ENCODE results near the gene LAMA2. TPM values are rescaled to one million over a fixed set of nuclear protein-coding genes. Genes with fewer than 3 reads are reported as not detected.

LAMA2 gene
- total RNA-seq, 1 donor from 2014 or later, result 115 TPM

- ATAC-seq (ENCODE audit: poor library complexity), result peak; percentile 64
- intact Hi-C loops (cut with DNase I), result no loop called here
- DNase-seq, result no peak
Measured at GRCh38 chr6:129264480-129265045, 381.6 kb downstream of the LAMA2 start.

- DNase-seq (no peak), ATAC-seq (ENCODE audit: poor library complexity) (no peak)
- intact Hi-C loops (cut with DNase I), result no loop called here
Measured at GRCh38 chr6:129267028-129267427, 384.1 kb downstream of the LAMA2 start.

GRCh38 chr6:129269076-129269475 lies 386.1 kb downstream of the LAMA2 start:
- DNase-seq (no peak), ATAC-seq (ENCODE audit: poor library complexity) (no peak)
- intact Hi-C loops (cut with DNase I), result no loop called here

- DNase-seq (no peak), ATAC-seq (ENCODE audit: poor library complexity) (no peak)
- intact Hi-C loops (cut with DNase I), result no loop called here
Measured at GRCh38 chr6:129269891-129270290, 387.0 kb downstream of the LAMA2 start.

GRCh38 chr6:129270450-129270849 lies 387.5 kb downstream of the LAMA2 start:
- DNase-seq (no peak), ATAC-seq (ENCODE audit: poor library complexity) (no peak)
- intact Hi-C loops (cut with DNase I), result no loop called here

- no peak for DNase-seq
- intact Hi-C loops (cut with DNase I), result no loop called here
- no peak for ATAC-seq (ENCODE audit: poor library complexity)
Measured at GRCh38 chr6:129273161-129273560, 390.2 kb downstream of the LAMA2 start.

GRCh38 chr6:129276461-129276860 lies 393.5 kb downstream of the LAMA2 start:
- intact Hi-C loops (cut with DNase I), result no loop called here
- no peak for ATAC-seq (ENCODE audit: poor library complexity)
- no peak for DNase-seq

- DNase-seq, result no peak
- intact Hi-C loops (cut with DNase I), result no loop called here
- no peak for ATAC-seq (ENCODE audit: poor library complexity)
Measured at GRCh38 chr6:129276986-129277385, 394.0 kb downstream of the LAMA2 start.

GRCh38 chr6:129279343-129280292 lies 396.7 kb downstream of the LAMA2 start:
- no peak for DNase-seq
- intact Hi-C loops (cut with DNase I), result no loop called here
- peak; percentile 51 for ATAC-seq (ENCODE audit: poor library complexity)

GRCh38 chr6:129280293-129280644 lies 397.3 kb downstream of the LAMA2 start:
- intact Hi-C loops (cut with DNase I), result no loop called here
- ATAC-seq (ENCODE audit: poor library complexity) (no peak), DNase-seq (no peak)

- intact Hi-C loops (cut with DNase I), result no loop called here
- no peak for DNase-seq
- ATAC-seq (ENCODE audit: poor library complexity), result peak; percentile 61
Measured at GRCh38 chr6:129280749-129281148, 397.8 kb downstream of the LAMA2 start.

- intact Hi-C loops (cut with DNase I), result no loop called here
- no peak for ATAC-seq (ENCODE audit: poor library complexity)
Measured at GRCh38 chr6:129281168-129281796, 398.3 kb downstream of the LAMA2 start.

GRCh38 chr6:129282019-129282418 lies 399.1 kb downstream of the LAMA2 start:
- intact Hi-C loops (cut with DNase I), result no loop called here
- ATAC-seq (ENCODE audit: poor library complexity) (no peak), DNase-seq (no peak)

More at GRCh38 chr6:129281168-129281796, 398.3 kb downstream of the LAMA2 start:
- DNase-seq, result no peak

- ATAC-seq (ENCODE audit: poor library complexity) (no peak), DNase-seq (no peak)
- intact Hi-C loops (cut with DNase I), result no loop called here
Measured at GRCh38 chr6:129284225-129284624, 401.3 kb downstream of the LAMA2 start.

- DNase-seq, result no peak
- no peak for ATAC-seq (ENCODE audit: poor library complexity)
- intact Hi-C loops (cut with DNase I), result no loop called here
Measured at GRCh38 chr6:129287231-129288177, 404.6 kb downstream of the LAMA2 start.

- no peak for DNase-seq
- ATAC-seq (ENCODE audit: poor library complexity), result no peak
- intact Hi-C loops (cut with DNase I), result no loop called here
Measured at GRCh38 chr6:129289442-129289841, 406.5 kb downstream of the LAMA2 start.

GRCh38 chr6:129292836-129293235 lies 409.9 kb downstream of the LAMA2 start:
- intact Hi-C loops (cut with DNase I), result no loop called here
- ATAC-seq (ENCODE audit: poor library complexity) (no peak), DNase-seq (peak; percentile 38)

GRCh38 chr6:129297592-129297991 lies 414.7 kb downstream of the LAMA2 start:
- ATAC-seq (ENCODE audit: poor library complexity) (no peak), DNase-seq (no peak)
- intact Hi-C loops (cut with DNase I), result no loop called here

GRCh38 chr6:129302671-129303070 lies 419.7 kb downstream of the LAMA2 start:
- no peak for DNase-seq
- intact Hi-C loops (cut with DNase I), result no loop called here
- ATAC-seq (ENCODE audit: poor library complexity), result no peak

Measured in Right ventricle myocardium superior (tissue), 1 donor.